IMR-90 (cell line): ENCODE measurements around the gene PHLDB1. TPM values are rescaled to one million over a fixed set of nuclear protein-coding genes. Genes with fewer than 3 reads are reported as not detected.

Source experiments
- ATAC-seq: fragments of 200-7000 bp; cut with Tn5 transposase; 2 replicates; pipeline ENCODE4 v1.9.1; 2020; ENCODE audit warnings: low read depth, mild to moderate bottlenecking, moderate library complexity
- BruUV-seq: library from RNA; stranded (reverse); fragments of 400-500 nt; replicated peaks from 2 replicates; lab custom pipeline; 2021; lab: Mats Ljungman, UMichigan
- CTCF ChIA-PET: fragments of 300-600 bp; formaldehyde crosslinking; extraction: SDS; loops from one replicate; lab custom pipeline; 2021; ENCODE audit warnings: antibody characterized with exemption; lab: Yijun Ruan, JAX
- POLR2A ChIA-PET: fragments of 300-600 bp; sonication (Branson Sonifier 250); formaldehyde crosslinking; loops from one replicate; lab custom pipeline; 2022; ENCODE audit warnings: antibody characterized with exemption; ENCODE audit not compliant: unreplicated experiment; lab: Charles Lee
- DNase-seq: peaks from one replicate; pipeline ENCODE4 v3.0.0; 2013
- H2AFZ ChIP-seq: replicated peaks from 2 replicates; pipeline ENCODE3; 2013; ENCODE audit warnings: low read length, mild to moderate bottlenecking; ENCODE audit not compliant: poor library complexity
- H2AK5ac ChIP-seq: 2 replicates; pipeline ENCODE4 v1.6.1; 2013; ENCODE audit warnings: low read depth, low read length, inconsistent platforms
- H2AK9ac ChIP-seq: replicated peaks from 2 replicates; pipeline ENCODE3; 2013; ENCODE audit warnings: mild to moderate bottlenecking, low read depth, low read length, moderate library complexity; ENCODE audit not compliant: poor library complexity
- H2BK120ac ChIP-seq: 2 replicates; pipeline ENCODE4 v1.6.1; 2013; ENCODE audit warnings: low read depth, low read length, inconsistent platforms
- H2BK15ac ChIP-seq: 3 replicates; pipeline ENCODE4 v1.6.1; 2013; ENCODE audit warnings: low read depth, low read length, inconsistent platforms
- H2BK20ac ChIP-seq: 2 replicates; pipeline ENCODE4 v1.6.1; 2013; ENCODE audit warnings: low read depth, mild to moderate bottlenecking, inconsistent platforms, low read length, moderate library complexity
- H2BK5ac ChIP-seq: 2 replicates; pipeline ENCODE4 v1.6.1; 2013; ENCODE audit warnings: mild to moderate bottlenecking, low read depth, low read length, inconsistent platforms; ENCODE audit not compliant: poor library complexity, severe bottlenecking
- H3K14ac ChIP-seq: replicated peaks from 2 replicates; pipeline ENCODE4 v1.6.1; 2013; ENCODE audit warnings: low read depth, low read length, inconsistent platforms
- H3K18ac ChIP-seq: 2 replicates; pipeline ENCODE4 v1.6.1; 2013; ENCODE audit warnings: low read depth, low read length, control low read depth
- H3K23ac ChIP-seq: 2 replicates; pipeline ENCODE4 v1.6.1; 2013; ENCODE audit warnings: low read depth, low read length, inconsistent platforms
- H3K27ac ChIP-seq: 2 replicates; pipeline ENCODE4 v1.5.1; 2013; ENCODE audit warnings: mild to moderate bottlenecking, control low read depth, low read length; ENCODE audit not compliant: insufficient read depth
- H3K27me3 ChIP-seq: 2 replicates; pipeline ENCODE4 v1.6.1; 2013; ENCODE audit warnings: low read length; ENCODE audit not compliant: control insufficient read depth, insufficient read depth
- H3K36me3 ChIP-seq: 2 replicates; pipeline ENCODE4 v1.6.1; 2013; ENCODE audit warnings: low read length, mixed read lengths; ENCODE audit not compliant: control insufficient read depth, insufficient read depth
- H3K4ac ChIP-seq: 2 replicates; pipeline ENCODE4 v1.6.1; 2013; ENCODE audit warnings: low read depth, low read length, inconsistent platforms
- H3K4me1 ChIP-seq: 2 replicates; pipeline ENCODE4 v1.6.1; 2013; ENCODE audit warnings: low read length, mixed read lengths; ENCODE audit not compliant: control insufficient read depth, insufficient read depth
- H3K4me2 ChIP-seq: 2 replicates; pipeline ENCODE4 v1.6.1; 2013; ENCODE audit warnings: low read depth, mild to moderate bottlenecking, control low read depth, low read length, moderate library complexity
- H3K4me3 ChIP-seq: 2 replicates; pipeline ENCODE4 v1.5.1; 2013; ENCODE audit warnings: low read depth, mild to moderate bottlenecking, control low read depth, low read length, moderate library complexity; ENCODE audit not compliant: insufficient read depth
- H3K56ac ChIP-seq: 2 replicates; pipeline ENCODE4 v1.6.1; 2013; ENCODE audit warnings: low read length, inconsistent platforms; ENCODE audit not compliant: insufficient read depth; ENCODE audit errors: extremely low read depth
- H3K79me1 ChIP-seq, 2 experiments: 2 replicates each; pipeline ENCODE4 v1.6.1; 2013; ENCODE audit warnings: low read length in 2 of 2, inconsistent platforms in 1 of 2, low read depth in 1 of 2
- H3K9ac ChIP-seq: 2 replicates; pipeline ENCODE4 v1.6.1; 2013; ENCODE audit warnings: low read depth, low read length, control low read depth
- H3K9me1 ChIP-seq: 2 replicates; pipeline ENCODE4 v1.6.1; 2013; ENCODE audit warnings: low read length, inconsistent platforms; ENCODE audit not compliant: insufficient read depth
- H3K9me3 ChIP-seq: 2 replicates; pipeline ENCODE4 v1.6.1; 2013; ENCODE audit warnings: low read length; ENCODE audit not compliant: control insufficient read depth, insufficient read depth
- H4K20me1 ChIP-seq: 2 replicates; pipeline ENCODE4 v1.6.1; 2013; ENCODE audit warnings: low read length, inconsistent platforms; ENCODE audit not compliant: insufficient read depth
- H4K5ac ChIP-seq: 2 replicates; pipeline ENCODE4 v1.6.1; 2013; ENCODE audit warnings: mild to moderate bottlenecking, low read depth, low read length, control low read depth
- H4K8ac ChIP-seq, 2 experiments: 2 replicates each; pipeline ENCODE4 v1.6.1; 2013; ENCODE audit warnings: low read depth in 2 of 2, low read length in 2 of 2, control low read depth in 1 of 2, inconsistent platforms in 1 of 2
- H4K91ac ChIP-seq: 2 replicates; pipeline ENCODE4 v1.6.1; 2013; ENCODE audit warnings: low read depth, low read length, inconsistent platforms; ENCODE audit not compliant: insufficient read depth
- CHD1 ChIP-seq: IDR thresholded peaks from 2 replicates; pipeline ENCODE4 v1.6.1; 2012; ENCODE audit warnings: low read depth, low read length, improper control_type of control experiment
- NFE2L2 ChIP-seq: fragments of 150-350 bp; IDR thresholded peaks from 2 replicates; pipeline ENCODE4 v1.6.1; 2016; ENCODE audit warnings: low read depth, mild to moderate bottlenecking, low read length
- SMC3 ChIP-seq: fragments of 150-350 bp; IDR thresholded peaks from 2 replicates; pipeline ENCODE4 v1.6.1; 2016; ENCODE audit warnings: low read depth, mild to moderate bottlenecking, antibody characterized with exemption, low read length, moderate library complexity
- WGBS, 2 experiments: methylation state at CpG; one replicate each; pipeline versions ENCODE4 v1.1.5 to v1.1.7; 2013; ENCODE audit warnings: missing lambda C conversion rate in 2 of 2; ENCODE audit not compliant: insufficient read length in 1 of 2; ENCODE audit errors: extremely low coverage in 2 of 2; 5-methylcytosine and 5-hydroxymethylcytosine counted together
- dilution Hi-C: fragments of 300-500 bp; cut with HindIII; formaldehyde crosslinking; loops from one replicate; pipeline ENCODE4 v1.14.3; 2018; ENCODE audit warnings: low sequenced_read_pairs; ENCODE audit not compliant: unreplicated experiment
- in situ Hi-C: fragments of 300-500 bp; cut with MboI; formaldehyde crosslinking; loops from 3 replicates; pipeline ENCODE4 v1.14.3; 2019; ENCODE audit warnings: low sequenced_read_pairs, inconsistent platforms, mixed read lengths
- intact Hi-C: fragments of 100-400 bp; cut with micrococcal nuclease; formaldehyde crosslinking; loops from 2 replicates; pipeline ENCODE4 v1.10.0; 2022
- polyA plus RNA-seq, 3 experiments: library from polyadenylated mRNA; depleted of rRNA; stranded (reverse); fragments of >200 nt; gene quantifications; 2 replicates each; pipeline ENCODE4 v1.2.3, GENCODE V29; 2012; ENCODE audit warnings: low replicate concordance in 1 of 3
- total RNA-seq: library from RNA; depleted of rRNA; stranded (reverse); fragments of >200 nt; gene quantifications from 2 replicates; pipeline ENCODE4 v1.2.3, GENCODE V29; 2012
- TF ChIP-seq, protein P1 (sequence below): fragments of 150-350 bp; IDR thresholded peaks from 2 replicates; pipeline ENCODE4 v1.6.1; 2016; ENCODE audit warnings: low read depth, mild to moderate bottlenecking, low read length, moderate library complexity, borderline replicate concordance

PHLDB1 gene
- total and polyA plus RNA-seq, 2 of the 4 experiments (the other 2 are of a cell fraction): 40.0 to 90.4 TPM

DNA sequence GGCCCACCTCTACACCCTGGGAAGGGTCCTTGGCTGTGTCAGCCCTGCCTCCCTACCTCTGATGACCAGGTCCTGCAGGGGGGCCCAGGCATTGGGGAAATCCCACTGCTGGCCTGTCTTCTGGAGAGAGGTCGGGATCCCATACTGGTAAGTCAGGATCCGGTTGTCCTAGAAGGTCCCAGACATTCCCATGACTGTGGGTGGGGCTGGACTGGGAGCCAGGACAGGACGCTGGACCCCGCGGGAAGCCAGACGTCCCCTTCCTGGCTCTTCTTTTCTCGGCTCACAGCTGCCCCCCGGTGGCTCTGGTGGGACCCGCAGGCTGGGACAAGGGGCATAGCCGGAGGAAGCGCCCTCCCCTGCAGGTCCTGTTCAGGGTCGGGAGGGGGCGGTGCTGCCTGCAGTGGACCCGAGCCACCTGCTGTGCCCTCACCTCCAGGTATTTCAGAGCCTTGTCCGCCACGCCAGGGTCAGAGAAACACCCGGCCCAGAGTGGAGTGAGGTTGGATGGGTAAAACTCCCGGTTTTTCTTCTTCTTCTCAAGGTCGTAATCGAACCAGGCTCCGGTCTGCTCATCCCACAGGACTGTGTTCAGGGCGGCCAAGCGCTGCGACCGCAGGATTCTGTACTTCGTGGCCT, 52.0 kb downstream of the PHLDB1 start (continued):
- peak; percentile 78 for TF ChIP-seq SMC3

DNA sequence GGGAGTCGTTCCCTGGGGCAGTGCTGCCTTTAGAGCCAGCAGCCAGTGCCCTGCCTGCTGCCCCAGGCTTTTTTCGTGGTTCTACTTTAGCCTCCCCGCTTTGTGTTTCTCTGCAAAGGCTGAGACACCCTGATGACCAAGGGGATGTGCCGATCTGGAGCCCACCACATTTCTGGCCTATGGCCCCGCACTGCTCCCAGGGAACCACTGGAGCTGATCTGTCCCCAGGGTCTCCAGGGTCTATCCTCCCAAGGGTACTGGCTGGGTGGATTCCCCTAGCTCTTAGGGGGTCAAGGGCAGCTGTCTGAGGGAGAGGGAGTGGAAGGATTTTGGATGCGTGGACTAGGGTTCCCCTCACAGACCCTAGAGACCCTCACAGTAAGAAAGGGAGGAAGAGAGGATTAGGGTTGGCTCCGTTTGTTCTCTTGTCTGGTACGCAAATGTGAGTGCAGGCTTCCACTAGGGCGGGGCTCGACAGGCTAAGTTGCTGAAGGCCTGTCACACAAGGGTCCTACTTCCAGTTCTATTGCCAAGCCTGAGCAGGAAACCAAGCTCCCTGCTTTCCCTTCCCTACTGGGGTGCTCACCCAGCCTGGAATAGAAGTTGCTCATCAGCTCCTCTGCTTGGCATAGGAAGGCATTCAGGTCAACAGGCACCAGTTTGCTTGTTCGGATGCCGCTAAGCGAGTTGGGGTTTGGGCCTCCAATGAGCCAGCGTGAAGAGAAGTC, 52.7 kb downstream of the PHLDB1 start:
- H3K36me3 ChIP-seq: peaks cover 31% of the 10 kb centered on the region
- no peak overlapping the region for H3K4me3 ChIP-seq
- DNase-seq (no peak), ATAC-seq (no peak)
- H3K14ac ChIP-seq: no peak overlapping the region
- H2AK5ac ChIP-seq: no peak overlapping the region
- no peaks in the 10 kb centered on the region for H3K9me3 ChIP-seq
- in situ Hi-C loops (no loop called here), dilution Hi-C loops (no loop called here), intact Hi-C loops (loop anchor here (1.0 to 5.0 kb wide), 3 partner anchors 53 to 268 kb away; partner anchors contain the start of gene PHLDB1)
- no peak overlapping the region for H4K91ac ChIP-seq
- BruUV-seq: no TSS peak
- no peak overlapping the region for H2BK120ac ChIP-seq
- no peaks in the 10 kb centered on the region for H3K4me1 ChIP-seq
- peaks cover 34% of the 10 kb centered on the region for H4K20me1 ChIP-seq
- H3K79me1 ChIP-seq: peaks cover 0 to 3% of the 10 kb centered on the region in 2 experiments; a peak in 1 of 4 replicates
- POLR2A ChIA-PET: no interaction called here
- H2BK20ac ChIP-seq: no peak overlapping the region
- peak overlapping the region; percentile 11; the same call in 1 of the 2 replicates for H3K4ac ChIP-seq
- peak overlapping the region; percentile 76 for H2AK9ac ChIP-seq
- H2BK5ac ChIP-seq: no peak overlapping the region
- no peak overlapping the region for H3K27ac ChIP-seq
- H3K9me1 ChIP-seq: peaks cover 6% of the 10 kb centered on the region; the same call in 1 of the 2 replicates
- no peak for TF ChIP-seq CHD1
- no peak for TF ChIP-seq NFE2L2
- TF ChIP-seq, protein P1, sequence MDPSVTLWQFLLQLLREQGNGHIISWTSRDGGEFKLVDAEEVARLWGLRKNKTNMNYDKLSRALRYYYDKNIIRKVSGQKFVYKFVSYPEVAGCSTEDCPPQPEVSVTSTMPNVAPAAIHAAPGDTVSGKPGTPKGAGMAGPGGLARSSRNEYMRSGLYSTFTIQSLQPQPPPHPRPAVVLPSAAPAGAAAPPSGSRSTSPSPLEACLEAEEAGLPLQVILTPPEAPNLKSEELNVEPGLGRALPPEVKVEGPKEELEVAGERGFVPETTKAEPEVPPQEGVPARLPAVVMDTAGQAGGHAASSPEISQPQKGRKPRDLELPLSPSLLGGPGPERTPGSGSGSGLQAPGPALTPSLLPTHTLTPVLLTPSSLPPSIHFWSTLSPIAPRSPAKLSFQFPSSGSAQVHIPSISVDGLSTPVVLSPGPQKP: no peak
- H4K8ac ChIP-seq: no peak overlapping the region
- H2AFZ ChIP-seq: no peak overlapping the region
- H3K18ac ChIP-seq: no peak overlapping the region
- no peak overlapping the region for H3K56ac ChIP-seq
- H3K4me2 ChIP-seq: no peak overlapping the region
- H3K27me3 ChIP-seq: no peaks in the 10 kb centered on the region
- no peak overlapping the region for H2BK15ac ChIP-seq
- H4K5ac ChIP-seq: no peak overlapping the region
- 80% methylated on average over 10 of the region's 14 CpGs; no CpG with 5 or more reads in 1 of the 2 experiments for WGBS, 2 experiments
- H3K9ac ChIP-seq: no peak overlapping the region
- CTCF ChIA-PET: interaction anchor here (0.6 to 1.6 kb wide), 3 partner anchors 9 to 315 kb away, joined by 3 to 5 read pairs (median 5); no protein-coding TSS in a partner anchor
- no peak overlapping the region for H3K23ac ChIP-seq
